Mesenchymal stem cell (in vitro differentiated cells and primary cell): ENCODE results near the gene TFCP2L1.

ENCODE experiments used
- DNase-seq: peaks from one replicate; pipeline ENCODE4 v3.0.0-alpha.2; 2013
- H2AFZ ChIP-seq: one replicate; pipeline ENCODE4 v1.6.1; 2013; ENCODE audit warnings: low read depth, mild to moderate bottlenecking, control low read depth, inconsistent platforms, low read length, moderate library complexity
- H2AK5ac ChIP-seq: 2 replicates; pipeline ENCODE4 v1.6.1; 2013; ENCODE audit warnings: low read length, moderate library complexity, mild to moderate bottlenecking, inconsistent platforms; ENCODE audit not compliant: severe bottlenecking
- H2BK120ac ChIP-seq: one replicate; pipeline ENCODE4 v1.6.1; 2013; ENCODE audit warnings: low read depth, mild to moderate bottlenecking, inconsistent platforms, low read length, moderate library complexity
- H2BK12ac ChIP-seq, 2 experiments: one replicate each; pipeline ENCODE4 v1.6.1; 2013; ENCODE audit warnings: inconsistent platforms in 2 of 2, low read length in 2 of 2, mild to moderate bottlenecking in 2 of 2, moderate library complexity in 2 of 2, control low read depth in 1 of 2
- H2BK15ac ChIP-seq: one replicate; pipeline ENCODE4 v1.6.1; 2013; ENCODE audit warnings: mild to moderate bottlenecking, low read depth, inconsistent platforms; ENCODE audit not compliant: poor library complexity, severe bottlenecking
- H2BK5ac ChIP-seq: 2 replicates; pipeline ENCODE4 v1.6.1; 2013; ENCODE audit warnings: low read depth, mild to moderate bottlenecking, low read length, control low read depth, inconsistent platforms; ENCODE audit not compliant: poor library complexity, severe bottlenecking
- H3K14ac ChIP-seq, 2 experiments: one replicate each; pipeline ENCODE4 v1.6.1; 2013; ENCODE audit warnings: inconsistent platforms in 2 of 2, low read length in 2 of 2, control low read depth in 1 of 2, mild to moderate bottlenecking in 1 of 2, moderate library complexity in 1 of 2
- H3K18ac ChIP-seq, 2 experiments: one replicate each; pipeline ENCODE4 v1.6.1; 2013; ENCODE audit warnings: inconsistent platforms in 2 of 2, low read length in 2 of 2, control low read depth in 1 of 2, low read depth in 1 of 2, mild to moderate bottlenecking in 1 of 2
- H3K23ac ChIP-seq, 2 experiments: one replicate each; pipeline ENCODE4 v1.6.1; 2013; ENCODE audit warnings: inconsistent platforms in 2 of 2, low read length in 2 of 2, mild to moderate bottlenecking in 2 of 2, moderate library complexity in 2 of 2, control low read depth in 1 of 2
- H3K27ac ChIP-seq: 2 replicates; pipeline ENCODE4 v1.5.1; 2013; ENCODE audit warnings: mild to moderate bottlenecking, moderate library complexity, low read length, control low read depth, inconsistent platforms; ENCODE audit not compliant: poor library complexity, severe bottlenecking
- H3K27me3 ChIP-seq, 2 experiments: 2 replicates each; pipeline versions ENCODE4 v1.6.1 to v1.7.0; 2013; ENCODE audit warnings: low read length in 2 of 2, mild to moderate bottlenecking in 2 of 2, moderate library complexity in 2 of 2, control low read depth in 1 of 2, inconsistent platforms in 1 of 2; ENCODE audit not compliant: control insufficient read depth in 1 of 2, insufficient read depth in 1 of 2
- H3K36me3 ChIP-seq, 2 experiments: 2 replicates each; pipeline versions ENCODE4 v1.6.1 to v1.7.0; 2013; ENCODE audit warnings: low read length in 2 of 2, control low read depth in 1 of 2, inconsistent platforms in 1 of 2, low read depth in 1 of 2, mild to moderate bottlenecking in 1 of 2; ENCODE audit not compliant: insufficient read depth in 2 of 2, control insufficient read depth in 1 of 2
- H3K4ac ChIP-seq, 2 experiments: one replicate each; pipeline ENCODE4 v1.6.1; 2013; ENCODE audit warnings: inconsistent platforms in 2 of 2, low read length in 2 of 2, mild to moderate bottlenecking in 2 of 2, moderate library complexity in 2 of 2, control low read depth in 1 of 2, low read depth in 1 of 2
- H3K4me1 ChIP-seq: 2 replicates; pipeline ENCODE4 v1.6.1; 2013; ENCODE audit warnings: low read depth, low read length, control low read depth; ENCODE audit not compliant: control insufficient read depth, insufficient read depth
- H3K4me2 ChIP-seq: 2 replicates; pipeline ENCODE4 v1.6.1; 2013; ENCODE audit warnings: low read length, mild to moderate bottlenecking, inconsistent platforms; ENCODE audit not compliant: poor library complexity, severe bottlenecking
- H3K4me3 ChIP-seq, 2 experiments: 2 replicates each; pipeline versions ENCODE4 v1.5.1 to v1.7.0; 2013; ENCODE audit warnings: low read length in 2 of 2, mild to moderate bottlenecking in 2 of 2, control low read depth in 1 of 2, low read depth in 1 of 2; ENCODE audit not compliant: insufficient read depth in 1 of 2
- H3K79me1 ChIP-seq: replicated peaks from 2 replicates; pipeline ENCODE4 v1.6.1; 2013; ENCODE audit warnings: mild to moderate bottlenecking, control low read depth, low read length, inconsistent platforms; ENCODE audit not compliant: poor library complexity, severe bottlenecking
- H3K9ac ChIP-seq: 2 replicates; pipeline ENCODE4 v1.7.0; 2013; ENCODE audit warnings: mild to moderate bottlenecking, low read length, moderate library complexity
- H3K9me3 ChIP-seq: 2 replicates; pipeline ENCODE4 v1.7.0; 2013; ENCODE audit warnings: mild to moderate bottlenecking, low read length; ENCODE audit not compliant: control insufficient read depth
- H4K8ac ChIP-seq: one replicate; pipeline ENCODE4 v1.6.1; 2013; ENCODE audit warnings: inconsistent platforms, mild to moderate bottlenecking, low read length, moderate library complexity
- H4K91ac ChIP-seq: one replicate; pipeline ENCODE4 v1.6.1; 2013; ENCODE audit warnings: mild to moderate bottlenecking, low read length, inconsistent platforms
- WGBS: methylation state at CpG from one replicate; pipeline ENCODE4 v1.1.7; 2013; ENCODE audit warnings: mixed read lengths; 5-methylcytosine and 5-hydroxymethylcytosine counted together

The TFCP2L1 gene

DNA sequence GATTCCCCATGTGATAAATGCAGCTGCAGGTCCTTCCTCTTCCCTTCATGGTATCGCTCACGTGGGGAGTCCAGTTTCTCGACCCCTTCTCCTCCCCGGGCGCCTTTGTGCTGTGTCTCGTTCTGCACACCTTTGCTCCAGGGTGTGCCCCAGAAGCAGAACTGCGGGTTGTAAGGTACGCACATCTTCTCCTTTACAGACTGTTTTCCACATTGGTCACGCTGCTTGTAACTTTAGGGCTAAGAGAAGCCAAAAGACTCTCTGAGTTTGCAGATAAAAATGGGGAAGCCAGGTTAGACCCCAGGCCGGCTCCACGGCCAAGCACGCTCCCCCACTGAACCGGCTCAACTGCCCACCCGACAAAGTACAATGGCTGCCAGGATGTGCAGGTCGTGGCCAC, 45.9 kb upstream of the TFCP2L1 start:
- Histone ChIP-seq H3K79me1 (no peaks in the 10 kb centered on the region), H2BK120ac (no peak overlapping the region), H2AK5ac (no peak overlapping the region), H3K23ac (no peak overlapping the region), H3K4ac (no peak overlapping the region), H3K36me3 (no peaks in the 10 kb centered on the region), H2BK5ac (no peak overlapping the region), H3K18ac (no peak overlapping the region), H2BK15ac (no peak overlapping the region), H4K91ac (no peak overlapping the region), H3K27me3 (peaks cover 11 to 15% of the 10 kb centered on the region in 2 experiments), H3K27ac (no peak overlapping the region), H3K4me2 (no peak overlapping the region), H2BK12ac (no peak overlapping the region), H3K4me3 (no peak overlapping the region), H3K4me1 (peaks cover 15% of the 10 kb centered on the region), H3K14ac (no peak overlapping the region), H3K9ac (no peak overlapping the region), H3K9me3 (no peaks in the 10 kb centered on the region), H2AFZ (no peak overlapping the region), H4K8ac (no peak overlapping the region)
- DNase-seq: no peak
- 95% methylated on average over 9 of the region's 15 CpGs for WGBS

DNA sequence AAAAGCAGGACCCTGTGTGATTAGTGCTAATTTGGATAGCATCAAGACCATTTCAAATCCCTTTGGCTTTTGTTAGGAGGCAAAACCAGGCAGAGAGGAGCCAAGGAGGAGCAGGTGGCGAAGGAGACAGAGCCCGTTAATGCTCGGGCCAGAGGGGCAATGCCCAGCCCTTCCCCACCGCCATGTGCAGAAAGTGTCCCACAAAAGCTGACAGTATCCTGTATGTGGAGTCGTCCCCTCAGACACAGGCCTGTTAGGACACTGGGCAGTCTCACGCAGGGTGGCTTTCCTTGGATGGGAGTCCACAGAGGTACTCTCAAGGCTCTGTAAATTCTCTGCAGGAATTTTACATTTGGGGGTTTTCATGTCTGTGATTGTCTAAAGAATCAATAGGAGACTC, 44.8 kb upstream of the TFCP2L1 start:
- WGBS: 94% methylated on average over 6 of the region's 6 CpGs

DNA sequence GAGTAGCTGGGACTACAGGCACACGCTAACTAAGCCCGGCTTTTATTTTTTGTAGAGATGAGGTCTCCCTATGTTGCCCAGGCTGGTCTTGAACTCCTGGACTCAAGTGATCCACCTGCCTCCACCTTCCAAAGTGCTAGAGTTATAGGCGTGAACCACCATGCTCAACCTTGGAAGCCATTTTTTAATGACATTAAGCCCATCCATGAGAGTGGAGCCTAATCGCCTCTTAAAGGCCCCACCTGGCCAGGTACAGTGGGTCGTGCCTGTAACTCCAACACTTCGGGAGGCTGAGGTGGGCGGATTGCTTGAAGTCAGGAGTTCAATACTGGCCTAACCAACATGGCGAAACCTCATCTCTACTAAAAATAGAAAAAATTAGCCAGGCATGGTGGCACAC, 41.6 kb upstream of the TFCP2L1 start:
- H3K79me1 ChIP-seq: no peaks in the 10 kb centered on the region
- H3K9ac ChIP-seq: no peak overlapping the region
- H3K9me3 ChIP-seq: no peaks in the 10 kb centered on the region
- H2AFZ ChIP-seq: no peak overlapping the region
- H4K8ac ChIP-seq: no peak overlapping the region
- no peak overlapping the region for H2AK5ac ChIP-seq
- H3K4ac ChIP-seq: no peak overlapping the region
- H3K14ac ChIP-seq: no peak overlapping the region
- no peak overlapping the region for H2BK15ac ChIP-seq
- H2BK12ac ChIP-seq: no peak overlapping the region
- H3K4me2 ChIP-seq: no peak overlapping the region
- peaks cover 20 to 23% of the 10 kb centered on the region in 2 experiments for H3K27me3 ChIP-seq
- no peaks in the 10 kb centered on the region for H3K36me3 ChIP-seq
- H3K18ac ChIP-seq: no peak overlapping the region
- WGBS: 91% methylated on average over 8 of the region's 8 CpGs
- H3K23ac ChIP-seq: no peak overlapping the region
- H2BK120ac ChIP-seq: no peak overlapping the region
- no peak for DNase-seq
- no peak overlapping the region for H3K27ac ChIP-seq
- H3K4me3 ChIP-seq: no peak overlapping the region
- H2BK5ac ChIP-seq: no peak overlapping the region
- no peak overlapping the region for H4K91ac ChIP-seq
- H3K4me1 ChIP-seq: peaks cover 2% of the 10 kb centered on the region

More for the DNA sequence above, 44.8 kb upstream of the TFCP2L1 start:
- Histone ChIP-seq H2BK5ac (no peak overlapping the region), H3K4me1 (peaks cover 4% of the 10 kb centered on the region), H3K18ac (no peak overlapping the region), H3K9me3 (no peaks in the 10 kb centered on the region), H3K27ac (no peak overlapping the region), H4K91ac (no peak overlapping the region), H2BK120ac (no peak overlapping the region), H3K23ac (no peak overlapping the region), H3K79me1 (no peaks in the 10 kb centered on the region), H3K27me3 (peaks cover 11 to 17% of the 10 kb centered on the region in 2 experiments), H2AK5ac (no peak overlapping the region), H2BK15ac (no peak overlapping the region), H2AFZ (no peak overlapping the region), H3K4me2 (no peak overlapping the region), H3K4me3 (no peak overlapping the region), H2BK12ac (no peak overlapping the region), H3K9ac (no peak overlapping the region), H3K36me3 (no peaks in the 10 kb centered on the region), H4K8ac (no peak overlapping the region), H3K4ac (no peak overlapping the region), H3K14ac (no peak overlapping the region)
- no peak for DNase-seq

DNA sequence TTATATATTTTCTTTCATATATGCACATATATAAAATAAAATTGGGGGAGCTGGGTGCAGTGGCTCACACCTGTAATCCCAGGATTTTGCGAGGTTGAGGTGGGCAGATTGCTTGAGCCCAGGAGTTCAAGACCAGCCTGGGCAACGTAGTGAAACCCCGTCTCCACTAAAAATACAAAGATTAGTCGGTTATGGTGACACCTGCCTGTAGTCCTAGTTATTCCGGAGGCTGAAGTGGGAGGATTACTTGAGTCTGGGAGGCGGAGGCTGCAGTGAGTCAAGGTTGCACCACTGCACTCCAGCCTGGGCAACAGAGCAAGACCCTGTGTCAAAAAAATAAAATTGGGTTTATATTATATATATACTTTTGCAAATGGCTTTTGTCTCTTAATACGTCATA, 39.6 kb upstream of the TFCP2L1 start:
- Histone ChIP-seq H2BK15ac (no peak overlapping the region), H3K4me2 (no peak overlapping the region)

More for the DNA sequence above, 39.6 kb upstream of the TFCP2L1 start:
- Histone ChIP-seq H4K91ac (no peak overlapping the region), H4K8ac (no peak overlapping the region), H3K4me3 (no peak overlapping the region), H3K4me1 (peaks cover 2% of the 10 kb centered on the region), H3K4ac (no peak overlapping the region), H3K36me3 (no peaks in the 10 kb centered on the region), H3K27ac (no peak overlapping the region), H2AFZ (no peak overlapping the region), H2AK5ac (no peak overlapping the region), H3K18ac (no peak overlapping the region), H3K79me1 (no peaks in the 10 kb centered on the region), H3K23ac (no peak overlapping the region), H2BK5ac (no peak overlapping the region), H3K27me3 (peaks cover 18 to 27% of the 10 kb centered on the region in 2 experiments), H3K14ac (no peak overlapping the region), H3K9me3 (no peaks in the 10 kb centered on the region), H2BK120ac (no peak overlapping the region), H3K9ac (no peak overlapping the region), H2BK12ac (no peak overlapping the region)
- DNase-seq: no peak
- WGBS: 92% methylated on average over 7 of the region's 7 CpGs
